Sigmoid colon (tissue), 7 donors: ENCODE measurements around the gene CAPN12. TPM values are rescaled to one million over a fixed set of nuclear protein-coding genes. Genes with fewer than 3 reads are reported as not detected.

Experiments used
- DNase-seq: peaks from one replicate; pipeline ENCODE4 v3.0.0-alpha.2; 2019
- H3K27ac ChIP-seq, 4 donors: fragments of 200-600 bp; sonication (generic); one replicate each; pipeline ENCODE4 v1.5.1; 2016 to 2019; ENCODE audit warnings: mild to moderate bottlenecking in 1 of 4
- H3K27me3 ChIP-seq, 3 donors: fragments of 200-600 bp; sonication (generic); one replicate each; pipeline ENCODE4 v1.5.1; 2019; ENCODE audit warnings: mild to moderate bottlenecking in 1 of 3
- H3K36me3 ChIP-seq, 4 donors: fragments of 200-600 bp; sonication (generic); one replicate each; pipeline ENCODE4 v1.5.1; 2016 to 2019
- H3K4me1 ChIP-seq, 4 donors: fragments of 200-600 bp; sonication (generic); one replicate each; pipeline ENCODE4 v1.5.1; 2017 to 2019
- H3K4me3 ChIP-seq, 4 donors: fragments of 200-600 bp; sonication (generic); one replicate each; pipeline ENCODE4 v1.5.1; 2017 to 2019; ENCODE audit warnings: mild to moderate bottlenecking in 2 of 4, moderate library complexity in 1 of 4
- H3K9me3 ChIP-seq, 4 donors: fragments of 200-600 bp in 3 of 4; sonication (generic) in 3 of 4; one replicate each; pipeline versions ENCODE4 v1.5.1 to v1.6.1; 2013 to 2019
- CTCF ChIP-seq, 4 experiments: fragments of 450-650 bp in 3 of 4; fragments of 200-600 bp in 1 of 4; IDR thresholded peaks; one replicate each; pipeline ENCODE4 v1.5.1; 2016 to 2019; ENCODE audit warnings: antibody characterized with exemption in 4 of 4, mild to moderate bottlenecking in 3 of 4, moderate library complexity in 2 of 4
- EP300 ChIP-seq, 4 donors: sonication (generic); formaldehyde crosslinking; IDR thresholded peaks; one replicate each; pipeline ENCODE4 v1.6.1; 2017; ENCODE audit warnings: antibody characterized with exemption in 4 of 4
- POLR2A ChIP-seq, 2 donors: fragments of 450-650 bp; IDR thresholded peaks; one replicate each; pipeline ENCODE4 v1.6.1; 2016; ENCODE audit warnings: antibody characterized with exemption in 2 of 2, mild to moderate bottlenecking in 2 of 2, moderate library complexity in 2 of 2
- POLR2AphosphoS5 ChIP-seq, 4 donors: sonication (generic); formaldehyde crosslinking; IDR thresholded peaks; one replicate each; pipeline ENCODE4 v1.6.1; 2017; ENCODE audit warnings: antibody characterized with exemption in 4 of 4
- WGBS, 2 donors: extraction: QIAGEN DNeasy Blood & Tissue Kit; methylation state at CpG; one replicate each; pipeline ENCODE4 v1.1.7; 2013; 5-methylcytosine and 5-hydroxymethylcytosine counted together
- intact Hi-C: fragments of 100-400 bp; cut with DNase I; formaldehyde crosslinking; loops from one replicate; pipeline ENCODE4 v1.15.1; 2023
- polyA plus RNA-seq, 3 donors: library from polyadenylated mRNA; stranded (reverse); fragments of 200-250 nt; gene quantifications; one replicate each; pipeline ENCODE4 v1.2.3, GENCODE V29; 2013
- total RNA-seq, 4 donors: library from RNA; depleted of rRNA; stranded (reverse); fragments of >200 nt; gene quantifications; one replicate each; pipeline ENCODE4 v1.1.0, GENCODE V29; 2016
- donor health status: healthy with polysubstance abuse.
- donor health status: Bipolar disorder and iron deficiency.
- donor health status: healthy.

CAPN12 gene
- total and polyA plus RNA-seq, 7 donors = 0.33 to 14.3 (median 4.2) TPM; not detected in 1

GRCh38 chr19:38709119-38709518, 35.2 kb downstream of the CAPN12 start:
- TF ChIP-seq POLR2AphosphoS5 (IDR thresholded peaks at IDR 0.05) (no peak), EP300 (IDR thresholded peaks at IDR 0.05) (no peak), CTCF (IDR thresholded peaks at IDR 0.05) (no peak)
- intact Hi-C loops = no loop called here
- WGBS, 2 donors = 93% methylated on average over 10 of the region's 10 CpGs
- Histone ChIP-seq H3K4me1 (peaks cover 0 to 94% (median 74%) of the 10 kb centered on the region in 4 donors), H3K36me3 (peaks cover 12 to 79% (median 60%) of the 10 kb centered on the region in 4 donors), H3K4me3 (no peak overlapping the region), H3K27ac (peak overlapping the region; percentile 78 to 97 (median 86)), H3K9me3 (no peaks in the 10 kb centered on the region), H3K27me3 (no peaks in the 10 kb centered on the region)
- no peak for DNase-seq

- no peak overlapping the region for H3K4me3 ChIP-seq
- peak overlapping the region; percentile 78 to 97 (median 86) for H3K27ac ChIP-seq
- intact Hi-C loops = no loop called here
- WGBS, 2 donors = 89 to 91% methylated on average over 10 of the region's 10 CpGs
- H3K36me3 ChIP-seq = peaks cover 12 to 81% (median 66%) of the 10 kb centered on the region in 4 donors
- no peaks in the 10 kb centered on the region for H3K9me3 ChIP-seq
- TF ChIP-seq CTCF (IDR thresholded peaks at IDR 0.05) = no peak
- TF ChIP-seq POLR2A (IDR thresholded peaks at IDR 0.05) = no peak
- no peak for TF ChIP-seq EP300 (IDR thresholded peaks at IDR 0.05)
- no peak for TF ChIP-seq POLR2AphosphoS5 (IDR thresholded peaks at IDR 0.05)
- no peak for DNase-seq
- peaks cover 0 to 88% (median 68%) of the 10 kb centered on the region in 4 donors for H3K4me1 ChIP-seq
- no peaks in the 10 kb centered on the region for H3K27me3 ChIP-seq
Observed at GRCh38 chr19:38708413-38709024, 35.8 kb downstream of the CAPN12 start.

GRCh38 chr19:38707512-38708114, 36.7 kb downstream of the CAPN12 start:
- Histone ChIP-seq H3K4me3 (no peak overlapping the region), H3K27ac (peak overlapping the region; percentile 78 to 97 (median 86)), H3K9me3 (no peaks in the 10 kb centered on the region), H3K4me1 (peaks cover 0 to 79% (median 59%) of the 10 kb centered on the region in 4 donors), H3K27me3 (no peaks in the 10 kb centered on the region), H3K36me3 (peaks cover 12 to 86% (median 73%) of the 10 kb centered on the region in 4 donors)
- intact Hi-C loops = no loop called here
- WGBS, 2 donors = 70 to 78% methylated on average over 10 of the region's 10 CpGs
- no peak for TF ChIP-seq CTCF (IDR thresholded peaks at IDR 0.05)
- peak in 1 of 4 donors; percentile 29 for TF ChIP-seq POLR2AphosphoS5 (IDR thresholded peaks at IDR 0.05)
- peak; percentile 84 for DNase-seq

- Histone ChIP-seq H3K9me3 (no peaks in the 10 kb centered on the region), H3K36me3 (peaks cover 12 to 92% (median 77%) of the 10 kb centered on the region in 4 donors), H3K4me3 (no peak overlapping the region), H3K4me1 (peaks cover 0 to 79% (median 59%) of the 10 kb centered on the region in 4 donors), H3K27me3 (no peaks in the 10 kb centered on the region), H3K27ac (peak overlapping the region; percentile 78 to 97 (median 86))
- intact Hi-C loops = no loop called here
- TF ChIP-seq EP300 (IDR thresholded peaks at IDR 0.05) = no peak
- TF ChIP-seq CTCF (IDR thresholded peaks at IDR 0.05) = no peak
- TF ChIP-seq POLR2AphosphoS5 (IDR thresholded peaks at IDR 0.05) = no peak
- no peak for TF ChIP-seq POLR2A (IDR thresholded peaks at IDR 0.05)
- WGBS, 2 donors = 87 to 89% methylated on average over 16 of the region's 16 CpGs
- DNase-seq = no peak
Observed at GRCh38 chr19:38706792-38707511, 37.3 kb downstream of the CAPN12 start.
